ENCODE measurements around the gene PTPN23.

PTPN23 gene

DNA sequence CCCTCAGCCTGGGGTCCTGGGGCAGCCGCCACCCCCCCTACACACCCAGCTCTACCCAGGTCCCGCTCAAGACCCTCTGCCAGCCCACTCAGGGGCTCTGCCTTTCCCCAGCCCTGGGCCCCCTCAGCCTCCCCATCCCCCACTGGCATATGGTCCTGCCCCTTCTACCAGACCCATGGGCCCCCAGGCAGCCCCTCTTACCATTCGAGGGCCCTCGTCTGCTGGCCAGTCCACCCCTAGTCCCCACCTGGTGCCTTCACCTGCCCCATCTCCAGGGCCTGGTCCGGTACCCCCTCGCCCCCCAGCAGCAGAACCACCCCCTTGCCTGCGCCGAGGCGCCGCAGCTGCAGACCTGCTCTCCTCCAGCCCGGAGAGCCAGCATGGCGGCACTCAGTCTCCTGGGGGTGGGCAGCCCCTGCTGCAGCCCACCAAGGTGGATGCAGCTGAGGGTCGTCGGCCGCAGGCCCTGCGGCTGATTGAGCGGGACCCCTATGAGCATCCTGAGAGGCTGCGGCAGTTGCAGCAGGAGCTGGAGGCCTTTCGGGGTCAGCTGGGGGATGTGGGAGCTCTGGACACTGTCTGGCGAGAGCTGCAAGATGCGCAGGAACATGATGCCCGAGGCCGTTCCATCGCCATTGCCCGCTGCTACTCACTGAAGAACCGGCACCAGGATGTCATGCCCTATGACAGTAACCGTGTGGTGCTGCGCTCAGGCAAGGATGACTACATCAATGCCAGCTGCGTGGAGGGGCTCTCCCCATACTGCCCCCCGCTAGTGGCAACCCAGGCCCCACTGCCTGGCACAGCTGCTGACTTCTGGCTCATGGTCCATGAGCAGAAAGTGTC, 30.2 kb downstream of the PTPN23 start:
- no peak for DNase-seq
- H3K4me3 ChIP-seq (ENCODE audit: low read depth, low read length), result no peak overlapping the region
- peaks cover 30% of the 10 kb centered on the region for H3K36me3 ChIP-seq
- H3K9me3 ChIP-seq, result no peaks in the 10 kb centered on the region
- H3K4me1 ChIP-seq, result no peaks in the 10 kb centered on the region
- TF ChIP-seq, protein P1, sequence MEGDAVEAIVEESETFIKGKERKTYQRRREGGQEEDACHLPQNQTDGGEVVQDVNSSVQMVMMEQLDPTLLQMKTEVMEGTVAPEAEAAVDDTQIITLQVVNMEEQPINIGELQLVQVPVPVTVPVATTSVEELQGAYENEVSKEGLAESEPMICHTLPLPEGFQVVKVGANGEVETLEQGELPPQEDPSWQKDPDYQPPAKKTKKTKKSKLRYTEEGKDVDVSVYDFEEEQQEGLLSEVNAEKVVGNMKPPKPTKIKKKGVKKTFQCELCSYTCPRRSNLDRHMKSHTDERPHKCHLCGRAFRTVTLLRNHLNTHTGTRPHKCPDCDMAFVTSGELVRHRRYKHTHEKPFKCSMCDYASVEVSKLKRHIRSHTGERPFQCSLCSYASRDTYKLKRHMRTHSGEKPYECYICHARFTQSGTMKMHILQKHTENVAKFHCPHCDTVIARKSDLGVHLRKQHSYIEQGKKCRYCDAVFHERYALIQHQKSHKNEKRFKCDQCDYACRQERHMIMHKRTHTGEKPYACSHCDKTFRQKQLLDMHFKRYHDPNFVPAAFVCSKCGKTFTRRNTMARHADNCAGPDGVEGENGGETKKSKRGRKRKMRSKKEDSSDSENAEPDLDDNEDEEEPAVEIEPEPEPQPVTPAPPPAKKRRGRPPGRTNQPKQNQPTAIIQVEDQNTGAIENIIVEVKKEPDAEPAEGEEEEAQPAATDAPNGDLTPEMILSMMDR (IDR thresholded peaks at IDR 0.05; ENCODE audit: low read depth, low read length), result no peak
- no peaks in the 10 kb centered on the region for H3K27me3 ChIP-seq

DNA sequence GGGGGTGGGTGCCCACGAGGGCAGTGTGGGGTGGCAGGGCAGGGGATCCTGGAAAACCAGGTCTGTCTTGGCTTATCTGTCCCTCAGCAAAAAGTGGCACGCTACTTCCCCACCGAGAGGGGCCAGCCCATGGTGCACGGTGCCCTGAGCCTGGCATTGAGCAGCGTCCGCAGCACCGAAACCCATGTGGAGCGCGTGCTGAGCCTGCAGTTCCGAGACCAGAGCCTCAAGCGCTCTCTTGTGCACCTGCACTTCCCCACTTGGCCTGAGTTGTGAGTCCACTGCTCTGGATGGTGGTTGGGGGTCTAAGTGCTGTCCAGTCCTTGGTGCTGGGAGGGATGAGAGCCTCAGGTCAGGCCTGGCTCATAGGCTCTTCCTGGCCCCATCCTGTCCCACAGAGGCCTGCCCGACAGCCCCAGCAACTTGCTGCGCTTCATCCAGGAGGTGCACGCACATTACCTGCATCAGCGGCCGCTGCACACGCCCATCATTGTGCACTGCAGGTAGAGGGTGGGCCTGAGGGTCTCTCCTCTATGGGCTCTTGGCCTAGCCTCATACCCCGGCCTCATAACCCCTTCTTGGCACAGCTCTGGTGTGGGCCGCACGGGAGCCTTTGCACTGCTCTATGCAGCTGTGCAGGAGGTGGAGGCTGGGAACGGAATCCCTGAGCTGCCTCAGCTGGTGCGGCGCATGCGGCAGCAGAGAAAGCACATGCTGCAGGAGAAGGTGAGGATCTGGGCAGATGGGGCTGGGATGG, 31.1 kb downstream of the PTPN23 start:
- H3K4me1 ChIP-seq, result no peaks in the 10 kb centered on the region
- H3K27me3 ChIP-seq, result no peaks in the 10 kb centered on the region
- H3K9me3 ChIP-seq, result no peaks in the 10 kb centered on the region
- peaks cover 30% of the 10 kb centered on the region for H3K36me3 ChIP-seq
- no peak overlapping the region for H3K4me3 ChIP-seq (ENCODE audit: low read depth, low read length)
- TF ChIP-seq, protein P1 (IDR thresholded peaks at IDR 0.05; ENCODE audit: low read depth, low read length), result no peak
- no peak for DNase-seq

DNA sequence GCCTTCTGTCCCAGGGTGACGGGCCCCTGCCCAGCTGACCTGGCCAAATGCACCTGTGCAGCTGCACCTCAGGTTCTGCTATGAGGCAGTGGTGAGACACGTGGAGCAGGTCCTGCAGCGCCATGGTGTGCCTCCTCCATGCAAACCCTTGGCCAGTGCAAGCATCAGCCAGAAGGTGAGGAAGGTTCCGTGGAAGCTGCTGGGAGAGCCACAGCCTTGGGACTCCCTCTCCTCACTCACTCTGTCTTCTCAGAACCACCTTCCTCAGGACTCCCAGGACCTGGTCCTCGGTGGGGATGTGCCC, 31.6 kb downstream of the PTPN23 start:
- Histone ChIP-seq H3K4me1 (no peaks in the 10 kb centered on the region), H3K27me3 (no peaks in the 10 kb centered on the region), H3K4me3 (ENCODE audit: low read depth, low read length) (no peak overlapping the region), H3K36me3 (peaks cover 35% of the 10 kb centered on the region), H3K9me3 (no peaks in the 10 kb centered on the region)
- TF ChIP-seq, protein P1 (IDR thresholded peaks at IDR 0.05; ENCODE audit: low read depth, low read length), result no peak
- DNase-seq, result no peak

DNA sequence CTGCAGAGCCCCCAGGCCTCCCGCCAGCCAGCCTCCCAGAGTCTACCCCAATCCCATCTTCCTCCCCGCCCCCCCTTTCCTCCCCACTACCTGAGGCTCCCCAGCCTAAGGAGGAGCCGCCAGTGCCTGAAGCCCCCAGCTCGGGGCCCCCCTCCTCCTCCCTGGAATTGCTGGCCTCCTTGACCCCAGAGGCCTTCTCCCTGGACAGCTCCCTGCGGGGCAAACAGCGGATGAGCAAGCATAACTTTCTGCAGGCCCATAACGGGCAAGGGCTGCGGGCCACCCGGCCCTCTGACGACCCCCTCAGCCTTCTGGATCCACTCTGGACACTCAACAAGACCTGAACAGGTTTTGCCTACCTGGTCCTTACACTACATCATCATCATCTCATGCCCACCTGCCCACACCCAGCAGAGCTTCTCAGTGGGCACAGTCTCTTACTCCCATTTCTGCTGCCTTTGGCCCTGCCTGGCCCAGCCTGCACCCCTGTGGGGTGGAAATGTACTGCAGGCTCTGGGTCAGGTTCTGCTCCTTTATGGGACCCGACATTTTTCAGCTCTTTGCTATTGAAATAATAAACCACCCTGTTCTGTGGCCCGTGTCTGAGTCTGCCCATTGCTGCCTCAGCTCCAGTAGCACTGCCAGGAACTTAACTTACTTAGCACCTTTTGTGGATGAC, 32.2 kb downstream of the PTPN23 start:
- H3K36me3 ChIP-seq, result peaks cover 35% of the 10 kb centered on the region
- no peaks in the 10 kb centered on the region for H3K27me3 ChIP-seq
- no peak overlapping the region for H3K4me3 ChIP-seq (ENCODE audit: low read depth, low read length)
- TF ChIP-seq, protein P1 (IDR thresholded peaks at IDR 0.05; ENCODE audit: low read depth, low read length), result no peak
- H3K4me1 ChIP-seq, result no peaks in the 10 kb centered on the region
- H3K9me3 ChIP-seq, result no peaks in the 10 kb centered on the region
- DNase-seq, result no peak

DNA sequence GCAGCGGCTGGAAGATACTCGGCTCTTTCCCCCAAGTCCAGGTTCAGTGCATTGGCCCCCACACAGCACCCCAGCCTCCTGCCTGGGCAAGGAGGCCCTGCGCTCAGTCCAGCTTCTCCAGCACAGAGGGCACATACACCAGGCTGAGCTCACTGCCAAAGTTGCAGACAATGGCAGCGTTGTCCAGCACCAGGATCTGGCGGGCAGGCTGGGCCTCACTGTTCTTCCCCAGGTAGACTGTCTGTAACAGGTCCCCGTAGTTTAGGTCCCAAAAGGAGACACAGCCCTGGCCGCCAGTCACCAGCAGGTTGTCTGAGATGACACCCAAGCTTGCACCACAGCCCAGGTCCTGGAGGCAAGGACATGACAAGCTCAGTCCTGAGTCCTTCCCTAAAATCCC, 32.9 kb downstream of the PTPN23 start:
- Histone ChIP-seq H3K4me1 (no peaks in the 10 kb centered on the region), H3K9me3 (no peaks in the 10 kb centered on the region), H3K4me3 (ENCODE audit: low read depth, low read length) (no peak overlapping the region), H3K36me3 (peaks cover 30% of the 10 kb centered on the region), H3K27me3 (no peaks in the 10 kb centered on the region)
- no peak for DNase-seq
- TF ChIP-seq, protein P1 (IDR thresholded peaks at IDR 0.05; ENCODE audit: low read depth, low read length), result no peak

Data from BE2C (cell line).